OCI-LY7 (cell line): ENCODE data around the gene MAN1A2. TPM values are rescaled to one million over a fixed set of nuclear protein-coding genes. Genes with fewer than 3 reads are reported as not detected.
A peak's percentile ranks its signal among the peaks of the same experiment; 100 is the strongest.

Experiments
- BruUV-seq: library from RNA; stranded (reverse); fragments of 400-500 nt; replicated peaks from 2 replicates; lab custom pipeline; 2021; lab: Mats Ljungman, UMichigan
- CTCF ChIA-PET: fragments of 300-600 bp; sonication (Branson Sonifier 250); formaldehyde crosslinking; loops from one replicate; lab custom pipeline; 2022; ENCODE audit warnings: antibody characterized with exemption; ENCODE audit not compliant: unreplicated experiment; lab: Charles Lee
- POLR2A ChIA-PET: fragments of 300-600 bp; sonication (Branson Sonifier 250); formaldehyde crosslinking; loops from one replicate; lab custom pipeline; 2022; ENCODE audit warnings: antibody characterized with exemption; lab: Charles Lee
- DNase-seq: peaks from one replicate; pipeline ENCODE4 v3.0.0-alpha.2; 2015; ENCODE audit warnings: low spot score
- H2AFZ ChIP-seq: fragments of 200-600 bp; sonication (generic), shearing (Covaris generic); 2 replicates; pipeline ENCODE4 v1.6.1; 2014; ENCODE audit warnings: mild to moderate bottlenecking, antibody characterized with exemption, low read length, moderate library complexity
- H3K27ac ChIP-seq: fragments of 200-600 bp; sonication (generic); 2 replicates; pipeline ENCODE4 v1.5.1; 2014; ENCODE audit warnings: mixed run types, low read depth, mild to moderate bottlenecking, moderate library complexity, low read length, inconsistent platforms; ENCODE audit not compliant: poor library complexity, severe bottlenecking
- H3K36me3 ChIP-seq: fragments of 200-600 bp; sonication (generic); 2 replicates; pipeline ENCODE4 v1.6.1; 2014; ENCODE audit warnings: mild to moderate bottlenecking, antibody characterized with exemption, low read length, moderate library complexity, mixed read lengths; ENCODE audit not compliant: insufficient read depth
- H3K4me1 ChIP-seq: fragments of 200-600 bp; sonication (generic); 2 replicates; pipeline ENCODE4 v1.5.1; 2014; ENCODE audit warnings: mild to moderate bottlenecking, low read length; ENCODE audit not compliant: insufficient read depth, poor library complexity, severe bottlenecking
- H3K4me2 ChIP-seq: fragments of 200-600 bp; sonication (generic); 2 replicates; pipeline ENCODE4 v1.6.1; 2014; ENCODE audit warnings: mild to moderate bottlenecking, low read length
- H3K4me3 ChIP-seq: fragments of 200-600 bp; sonication (generic); 2 replicates; pipeline ENCODE4 v1.5.1; 2014; ENCODE audit warnings: mild to moderate bottlenecking, low read depth, low read length; ENCODE audit not compliant: poor library complexity, severe bottlenecking
- H3K79me2 ChIP-seq: fragments of 200-600 bp; sonication (generic); 2 replicates; pipeline ENCODE4 v1.6.1; 2016; ENCODE audit warnings: low read depth, mild to moderate bottlenecking, low read length, moderate library complexity, mixed read lengths; ENCODE audit not compliant: insufficient read depth
- H3K9me2 ChIP-seq: fragments of 200-600 bp; sonication (generic); 2 replicates; pipeline ENCODE4 v1.6.1; 2016; ENCODE audit warnings: mild to moderate bottlenecking, low read length, mixed read lengths; ENCODE audit not compliant: insufficient read depth
- H3K9me3 ChIP-seq: fragments of 200-600 bp; sonication (generic); 2 replicates; pipeline ENCODE4 v1.6.1; 2014; ENCODE audit warnings: mild to moderate bottlenecking, mixed run types, low read length, mixed read lengths
- H4K20me1 ChIP-seq: fragments of 200-600 bp; sonication (generic); 2 replicates; pipeline ENCODE4 v1.6.1; 2014; ENCODE audit warnings: mild to moderate bottlenecking, antibody characterized with exemption, low read length, moderate library complexity, mixed read lengths; ENCODE audit not compliant: insufficient read depth
- CTCF ChIP-seq: fragments of 200-600 bp; sonication (generic); conservative IDR thresholded peaks from 2 replicates; pipeline ENCODE4 v1.5.1; 2014; ENCODE audit warnings: mild to moderate bottlenecking, antibody characterized with exemption, low read length, moderate library complexity, mixed read lengths
- EZH2phosphoT487 ChIP-seq: fragments of 200-600 bp; sonication (generic); IDR thresholded peaks from 2 replicates; pipeline ENCODE4 v1.6.1; 2018; ENCODE audit warnings: low read depth, borderline replicate concordance, mild to moderate bottlenecking, mixed run types, antibody characterized with exemption, low read length, moderate library complexity, mixed read lengths
- intact Hi-C: fragments of 100-400 bp; cut with micrococcal nuclease; formaldehyde crosslinking; loops from one replicate; pipeline ENCODE4 v1.10.0; 2022; ENCODE audit not compliant: unreplicated experiment
- total RNA-seq, 2 experiments: library from RNA; depleted of rRNA in 1 of 2; stranded (reverse); fragments of >200 nt in 1 of 2; shearing (Covaris generic) in 1 of 2; gene quantifications; 2 replicates each; pipeline ENCODE4 v1.2.3, GENCODE V29; 2014 to 2022

Gene MAN1A2
- total RNA-seq, 2 experiments from 2014 or later, result 16.1 to 27.5 TPM

GRCh38 chr1:117567976-117568375 lies 200.7 kb downstream of the MAN1A2 start:
- no peaks in the 10 kb centered on the region for H4K20me1 ChIP-seq
- TF ChIP-seq EZH2phosphoT487, result no peak
- no peak for TF ChIP-seq CTCF
- ChIA-PET CTCF (interaction anchor here (1.5 kb wide), 1 partner anchor 115 kb away, joined by 5 read pairs; no protein-coding TSS in a partner anchor), POLR2A (interaction anchor here (0.7 to 1.4 kb wide), 5 partner anchors 12 to 88 kb away, joined by 3 to 5 read pairs (median 3); no protein-coding TSS in a partner anchor)
- H3K4me1 ChIP-seq, result peaks cover 11% of the 10 kb centered on the region
- no peak overlapping the region for H2AFZ ChIP-seq
- H3K4me2 ChIP-seq, result no peak overlapping the region
- H3K79me2 ChIP-seq, result no peaks in the 10 kb centered on the region
- no peak overlapping the region for H3K27ac ChIP-seq
- no TSS peak for BruUV-seq
- H3K4me3 ChIP-seq, result no peak overlapping the region
- no peaks in the 10 kb centered on the region for H3K9me2 ChIP-seq
- no peaks in the 10 kb centered on the region for H3K36me3 ChIP-seq
- no peaks in the 10 kb centered on the region for H3K9me3 ChIP-seq
- DNase-seq, result no peak
- intact Hi-C loops, result no loop called here

- BruUV-seq, result no TSS peak
- Histone ChIP-seq H3K4me1 (peaks cover 11% of the 10 kb centered on the region), H3K4me3 (no peak overlapping the region), H4K20me1 (no peaks in the 10 kb centered on the region), H3K9me2 (no peaks in the 10 kb centered on the region), H3K9me3 (no peaks in the 10 kb centered on the region), H2AFZ (no peak overlapping the region), H3K4me2 (no peak overlapping the region), H3K79me2 (no peaks in the 10 kb centered on the region), H3K36me3 (no peaks in the 10 kb centered on the region), H3K27ac (no peak overlapping the region)
- intact Hi-C loops, result no loop called here
- DNase-seq, result no peak
- CTCF ChIA-PET, result interaction anchor here (1.5 kb wide), 1 partner anchor 114 kb away, joined by 5 read pairs; no protein-coding TSS in a partner anchor
- POLR2A ChIA-PET, result interaction anchor here (0.7 to 1.4 kb wide), 3 partner anchors 13 to 87 kb away, joined by 3 to 5 read pairs (median 4); no protein-coding TSS in a partner anchor
- peak; percentile 63 for TF ChIP-seq CTCF
- TF ChIP-seq EZH2phosphoT487, result no peak
These were observed 201.8 kb downstream of the MAN1A2 start for GRCh38 chr1:117568999-117569398.

GRCh38 chr1:117569856-117570255 lies 202.6 kb downstream of the MAN1A2 start:
- Histone ChIP-seq H4K20me1 (no peaks in the 10 kb centered on the region), H3K27ac (no peak overlapping the region), H2AFZ (no peak overlapping the region), H3K9me3 (no peaks in the 10 kb centered on the region), H3K36me3 (no peaks in the 10 kb centered on the region), H3K4me1 (peaks cover 11% of the 10 kb centered on the region), H3K4me3 (no peak overlapping the region), H3K9me2 (no peaks in the 10 kb centered on the region), H3K79me2 (no peaks in the 10 kb centered on the region), H3K4me2 (no peak overlapping the region)
- CTCF ChIA-PET, result no interaction called here
- no TSS peak for BruUV-seq
- no peak for TF ChIP-seq EZH2phosphoT487
- no peak for TF ChIP-seq CTCF
- intact Hi-C loops, result no loop called here
- POLR2A ChIA-PET, result interaction anchor here (0.7 to 1.0 kb wide), 2 partner anchors 38 to 263 kb away, joined by 3 to 5 read pairs; no protein-coding TSS in a partner anchor
- no peak for DNase-seq
